B cell (primary cell): ENCODE measurements around the gene WT1. TPM values are rescaled to one million over a fixed set of nuclear protein-coding genes. Genes with fewer than 3 reads are reported as not detected.

Source experiments
- ATAC-seq: fragments of 200-7000 bp; cut with Tn5 transposase; one replicate; pipeline ENCODE4 v1.10.0; 2021; ENCODE audit warnings: low read depth, mild to moderate bottlenecking, moderate number of reproducible peaks, moderate library complexity
- CTCF ChIA-PET: fragments of 350-600 bp; sonication (Branson Sonifier 250); formaldehyde crosslinking; loops from one replicate; lab custom pipeline; 2021; ENCODE audit warnings: antibody characterized with exemption, inconsistent platforms; lab: Charles Lee
- POLR2A ChIA-PET: fragments of 350-600 bp; sonication (Branson Sonifier 250); formaldehyde crosslinking; loops from one replicate; lab custom pipeline; 2021; ENCODE audit warnings: antibody characterized with exemption; lab: Charles Lee
- DNase-seq: peaks from one replicate; pipeline ENCODE4 v3.0.0; 2013
- H2AFZ ChIP-seq: 2 replicates; pipeline ENCODE4 v1.6.1; 2012; ENCODE audit warnings: mild to moderate bottlenecking, low read depth, low read length; ENCODE audit not compliant: insufficient read depth, poor library complexity, severe bottlenecking
- H3K27ac ChIP-seq, 2 donors: 1 replicate in 1 of 2; 2 replicates in 1 of 2; pipeline ENCODE4 v1.5.1; 2012 to 2013; ENCODE audit warnings: low read length in 2 of 2, mild to moderate bottlenecking in 2 of 2, moderate library complexity in 1 of 2
- H3K27me3 ChIP-seq, 4 experiments: fragments of 200-600 bp in 1 of 4; sonication (generic) in 1 of 4; replicated peaks in 1 of 4; 1 replicate in 2 of 4; 2 replicates in 2 of 4; pipeline versions ENCODE4 v1.6.1 to v1.7.0; 2013 to 2016; ENCODE audit warnings: low read length in 3 of 4, mild to moderate bottlenecking in 2 of 4, mixed read lengths in 1 of 4, moderate library complexity in 1 of 4; ENCODE audit not compliant: insufficient read depth in 4 of 4, control insufficient read depth in 3 of 4; ENCODE audit errors: control extremely low read depth in 1 of 4
- H3K36me3 ChIP-seq, 2 experiments: replicated peaks in 1 of 2; 1 replicate in 1 of 2; 2 replicates in 1 of 2; pipeline versions ENCODE4 v1.6.1 to v1.7.1; 2013; ENCODE audit warnings: low read length in 1 of 2; ENCODE audit not compliant: insufficient read depth in 2 of 2, control insufficient read depth in 1 of 2; ENCODE audit errors: control extremely low read depth in 1 of 2, extremely low read depth in 1 of 2
- H3K4me1 ChIP-seq, 2 donors: fragments of 200-600 bp in 1 of 2; sonication (generic) in 1 of 2; 1 replicate in 1 of 2; 2 replicates in 1 of 2; pipeline versions ENCODE4 v1.5.1 to v1.6.1; 2013 to 2017; ENCODE audit warnings: low read length in 2 of 2; ENCODE audit not compliant: control insufficient read depth in 2 of 2, insufficient read depth in 2 of 2
- H3K4me2 ChIP-seq: replicated peaks from 2 replicates; pipeline ENCODE3; 2012; ENCODE audit warnings: mild to moderate bottlenecking, low read depth, low read length; ENCODE audit not compliant: poor library complexity, severe bottlenecking
- H3K4me3 ChIP-seq, 5 experiments: fragments of 200-600 bp in 1 of 5; sonication (generic) in 1 of 5; 1 replicate in 3 of 5; 2 replicates in 2 of 5; pipeline versions ENCODE4 v1.5.1 to v1.7.0; 2011 to 2016; ENCODE audit warnings: low read length in 4 of 5, mild to moderate bottlenecking in 4 of 5, low read depth in 2 of 5, control low read depth in 1 of 5, moderate library complexity in 1 of 5; ENCODE audit not compliant: insufficient read depth in 1 of 5; ENCODE audit errors: control extremely low read depth in 1 of 5, extremely low read depth in 1 of 5
- H3K79me2 ChIP-seq: fragments of 200-600 bp; sonication (generic); one replicate; pipeline ENCODE4 v1.6.0; 2016; ENCODE audit warnings: low read length; ENCODE audit not compliant: control insufficient read depth, insufficient read depth
- H3K9ac ChIP-seq: fragments of 200-600 bp; sonication (generic); 2 replicates; pipeline ENCODE4 v1.6.1; 2017; ENCODE audit warnings: mild to moderate bottlenecking, low read length, moderate library complexity
- H3K9me3 ChIP-seq, 3 donors: one replicate each; pipeline versions ENCODE4 v1.6.1 to v1.7.1; 2013; ENCODE audit warnings: low read length in 2 of 3; ENCODE audit not compliant: control insufficient read depth in 2 of 3, insufficient read depth in 1 of 3; ENCODE audit errors: control extremely low read depth in 1 of 3
- H4K20me1 ChIP-seq: 2 replicates; pipeline ENCODE4 v1.6.0; 2012; ENCODE audit warnings: mild to moderate bottlenecking, low read length; ENCODE audit not compliant: insufficient read depth, control insufficient read depth, poor library complexity, severe bottlenecking
- H3K27ac Mint-ChIP-seq: one replicate; pipeline ENCODE4 v1.8.0; 2021; ENCODE audit warnings: mixed read lengths
- H3K27me3 Mint-ChIP-seq: one replicate; pipeline ENCODE4 v1.8.0; 2021; ENCODE audit warnings: mixed read lengths
- H3K4me1 Mint-ChIP-seq: one replicate; pipeline ENCODE4 v1.8.0; 2021; ENCODE audit warnings: mixed read lengths
- H3K4me3 Mint-ChIP-seq: one replicate; pipeline ENCODE4 v1.8.0; 2021; ENCODE audit warnings: mixed read lengths
- H3K9me3 Mint-ChIP-seq: one replicate; pipeline ENCODE4 v1.8.0; 2022; ENCODE audit warnings: mixed read lengths; ENCODE audit not compliant: insufficient read depth
- EZH2 ChIP-seq: IDR thresholded peaks from 2 replicates; pipeline ENCODE4 v1.6.1; 2012; ENCODE audit warnings: borderline replicate concordance, low read depth, mild to moderate bottlenecking, moderate library complexity, low read length; ENCODE audit not compliant: insufficient read depth, poor library complexity, severe bottlenecking
- WGBS: methylation state at CpG from one replicate; pipeline ENCODE4 v1.1.5; 2013; ENCODE audit warnings: missing lambda C conversion rate; ENCODE audit not compliant: insufficient coverage; 5-methylcytosine and 5-hydroxymethylcytosine counted together
- intact Hi-C: fragments of 100-400 bp; cut with micrococcal nuclease; formaldehyde crosslinking; loops from one replicate; pipeline ENCODE4 v1.10.0; 2022
- polyA plus RNA-seq: library from polyadenylated mRNA; depleted of rRNA; stranded (reverse); fragments of >200 nt; gene quantifications from 2 replicates; pipeline ENCODE4 v1.2.3, GENCODE V29; 2012
- total RNA-seq, 2 donors: library from RNA; stranded (reverse); fragments of 120-200 nt in 1 of 2; gene quantifications; 1 replicate in 1 of 2; 2 replicates in 1 of 2; pipeline versions ENCODE4 v1.2.3 to v1.2.4, GENCODE V29; 2013 to 2022
- TF ChIP-seq, protein P1 (sequence below): fragments of 200-600 bp; IDR thresholded peaks from one replicate; pipeline ENCODE4 v1.8.0; 2022; ENCODE audit warnings: antibody characterized with exemption, mild to moderate bottlenecking

The WT1 gene
- total and polyA plus RNA-seq, 2 donors (not counting 1 experiment from before 2014, with no cell fraction given) = not detected

GRCh38 chr11:32418836-32419235 lies 16.5 kb downstream of the WT1 start:
- Mint-ChIP-seq H3K9me3 (no peaks in the 10 kb centered on the region), H3K4me3 (no peak overlapping the region), H3K27ac (no peak overlapping the region), H3K4me1 (peaks cover 4% of the 10 kb centered on the region), H3K27me3 (peaks cover 24% of the 10 kb centered on the region)
- H3K27ac ChIP-seq = no peak overlapping the region
- ChIA-PET CTCF (no interaction called here), POLR2A (no interaction called here)
- H2AFZ ChIP-seq = no peak overlapping the region
- peaks cover 0 to 4% (median 0%) of the 10 kb centered on the region in 4 experiments for H3K27me3 ChIP-seq
- no peaks in the 10 kb centered on the region for H3K79me2 ChIP-seq
- no CpG with 5 or more reads among the region's 5 CpGs for WGBS
- H3K4me3 ChIP-seq = no peak overlapping the region
- no peaks in the 10 kb centered on the region for H3K36me3 ChIP-seq
- H4K20me1 ChIP-seq = no peaks in the 10 kb centered on the region
- H3K4me2 ChIP-seq = no peak overlapping the region
- TF ChIP-seq, protein P1, sequence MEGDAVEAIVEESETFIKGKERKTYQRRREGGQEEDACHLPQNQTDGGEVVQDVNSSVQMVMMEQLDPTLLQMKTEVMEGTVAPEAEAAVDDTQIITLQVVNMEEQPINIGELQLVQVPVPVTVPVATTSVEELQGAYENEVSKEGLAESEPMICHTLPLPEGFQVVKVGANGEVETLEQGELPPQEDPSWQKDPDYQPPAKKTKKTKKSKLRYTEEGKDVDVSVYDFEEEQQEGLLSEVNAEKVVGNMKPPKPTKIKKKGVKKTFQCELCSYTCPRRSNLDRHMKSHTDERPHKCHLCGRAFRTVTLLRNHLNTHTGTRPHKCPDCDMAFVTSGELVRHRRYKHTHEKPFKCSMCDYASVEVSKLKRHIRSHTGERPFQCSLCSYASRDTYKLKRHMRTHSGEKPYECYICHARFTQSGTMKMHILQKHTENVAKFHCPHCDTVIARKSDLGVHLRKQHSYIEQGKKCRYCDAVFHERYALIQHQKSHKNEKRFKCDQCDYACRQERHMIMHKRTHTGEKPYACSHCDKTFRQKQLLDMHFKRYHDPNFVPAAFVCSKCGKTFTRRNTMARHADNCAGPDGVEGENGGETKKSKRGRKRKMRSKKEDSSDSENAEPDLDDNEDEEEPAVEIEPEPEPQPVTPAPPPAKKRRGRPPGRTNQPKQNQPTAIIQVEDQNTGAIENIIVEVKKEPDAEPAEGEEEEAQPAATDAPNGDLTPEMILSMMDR = no peak
- no peak for TF ChIP-seq EZH2
- H3K9ac ChIP-seq = no peak overlapping the region
- ATAC-seq (no peak), DNase-seq (no peak)
- intact Hi-C loops = no loop called here
- peaks cover 0 to 4% (median 0%) of the 10 kb centered on the region in 3 donors for H3K9me3 ChIP-seq
- no peaks in the 10 kb centered on the region for H3K4me1 ChIP-seq

DNA sequence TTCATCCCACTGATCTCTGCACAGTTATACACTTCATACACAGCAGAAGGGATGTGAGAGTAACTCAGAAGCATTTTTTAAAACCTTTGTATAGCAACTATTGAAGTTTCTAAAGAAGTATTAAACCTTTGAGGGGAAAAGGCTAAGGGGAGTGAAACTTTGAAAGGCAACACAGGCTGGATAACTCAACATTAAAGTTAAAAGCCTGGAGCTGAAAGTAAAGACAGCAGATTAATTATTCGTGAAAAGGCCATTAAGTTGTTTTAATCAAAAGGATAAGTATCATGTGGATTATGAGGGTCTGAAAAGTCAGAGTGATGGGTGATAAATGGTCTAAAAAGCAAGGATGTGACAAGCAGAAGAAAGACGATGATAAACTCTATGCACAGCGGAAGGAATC lies 17.5 kb downstream of the WT1 start:
- CTCF ChIA-PET = no interaction called here
- POLR2A ChIA-PET = no interaction called here
- no peak overlapping the region for H3K4me2 ChIP-seq

More for the DNA sequence above, 17.5 kb downstream of the WT1 start:
- H3K27ac Mint-ChIP-seq = no peak overlapping the region
- ATAC-seq = no peak
- no peak overlapping the region for H3K4me3 Mint-ChIP-seq
- Histone ChIP-seq H3K9ac (no peak overlapping the region), H3K36me3 (no peaks in the 10 kb centered on the region), H3K79me2 (no peaks in the 10 kb centered on the region), H3K27ac (no peak overlapping the region), H3K27me3 (peaks cover 0 to 4% (median 0%) of the 10 kb centered on the region in 4 experiments), H2AFZ (no peak overlapping the region), H3K4me3 (no peak overlapping the region), H3K4me1 (no peaks in the 10 kb centered on the region), H4K20me1 (no peaks in the 10 kb centered on the region), H3K9me3 (peaks cover 0 to 4% (median 0%) of the 10 kb centered on the region in 3 donors)
- no peaks in the 10 kb centered on the region for H3K9me3 Mint-ChIP-seq
- peaks cover 24% of the 10 kb centered on the region for H3K27me3 Mint-ChIP-seq
- H3K4me1 Mint-ChIP-seq = peaks cover 4% of the 10 kb centered on the region
- intact Hi-C loops = no loop called here
- no peak for DNase-seq
- TF ChIP-seq, protein P1 = no peak
- no peak for TF ChIP-seq EZH2
- no CpG with 5 or more reads among the region's 3 CpGs for WGBS
